HG02938 (cell line): Measurements from ENCODE around the gene ZNF316.

Source experiments
- ATAC-seq: cut with Tn5 transposase; IDR thresholded peaks from one replicate; pipeline ENCODE4 v1.9.1; 2021; ENCODE audit warnings: mild to moderate bottlenecking, moderate library complexity; ENCODE audit not compliant: unreplicated experiment

ZNF316 gene

GRCh38 chr7:6680146-6680545, 43.0 kb downstream of the ZNF316 start:
- no peak for ATAC-seq

GRCh38 chr7:6691103-6691502, 54.0 kb downstream of the ZNF316 start:
- no peak for ATAC-seq

GRCh38 chr7:6691609-6692106, 54.5 kb downstream of the ZNF316 start:
- ATAC-seq: no peak

- ATAC-seq: no peak
Measured at GRCh38 chr7:6700793-6701192, 63.7 kb downstream of the ZNF316 start.

GRCh38 chr7:6701860-6702259, 64.7 kb downstream of the ZNF316 start:
- no peak for ATAC-seq
